Progenitor cell of endocrine pancreas (in vitro differentiated cells): ENCODE data around the gene COL23A1. TPM values are rescaled to one million over a fixed set of nuclear protein-coding genes. Genes with fewer than 3 reads are reported as not detected.

Experiments used
- DNase-seq: peaks from one replicate; pipeline ENCODE4 v3.0.0; 2021; ENCODE audit warnings: low spot score; ENCODE audit not compliant: unreplicated experiment
- H3K27ac Mint-ChIP-seq: 2 replicates; pipeline ENCODE4 v1.8.0; 2021; ENCODE audit warnings: mild to moderate bottlenecking, moderate library complexity, mixed read lengths
- H3K27me3 Mint-ChIP-seq: 2 replicates; pipeline ENCODE4 v1.8.0; 2021; ENCODE audit warnings: mixed read lengths
- H3K36me3 Mint-ChIP-seq: 2 replicates; pipeline ENCODE4 v1.8.0; 2022; ENCODE audit warnings: mixed read lengths; ENCODE audit not compliant: insufficient read depth
- H3K4me1 Mint-ChIP-seq: 2 replicates; pipeline ENCODE4 v1.8.0; 2021; ENCODE audit warnings: low read depth, mixed read lengths
- H3K4me3 Mint-ChIP-seq: 2 replicates; pipeline ENCODE4 v1.8.0; 2021; ENCODE audit warnings: low read depth, mild to moderate bottlenecking, moderate library complexity, mixed read lengths
- H3K9me3 Mint-ChIP-seq: 2 replicates; pipeline ENCODE4 v1.8.0; 2021; ENCODE audit warnings: low read depth, mixed read lengths
- total RNA-seq: library from RNA; stranded (reverse); gene quantifications from 2 replicates; pipeline ENCODE4 v1.2.1, GENCODE V29; 2021
- TF ChIP-seq, protein P1 (sequence below): fragments of 200-600 bp; sonication (generic); IDR thresholded peaks from one replicate; pipeline ENCODE4 v1.5.0; 2021; ENCODE audit warnings: antibody characterized with exemption, mild to moderate bottlenecking; ENCODE audit not compliant: unreplicated experiment

COL23A1 gene
- total RNA-seq, 1 donor from 2014 or later, result 0.36 TPM

DNA sequence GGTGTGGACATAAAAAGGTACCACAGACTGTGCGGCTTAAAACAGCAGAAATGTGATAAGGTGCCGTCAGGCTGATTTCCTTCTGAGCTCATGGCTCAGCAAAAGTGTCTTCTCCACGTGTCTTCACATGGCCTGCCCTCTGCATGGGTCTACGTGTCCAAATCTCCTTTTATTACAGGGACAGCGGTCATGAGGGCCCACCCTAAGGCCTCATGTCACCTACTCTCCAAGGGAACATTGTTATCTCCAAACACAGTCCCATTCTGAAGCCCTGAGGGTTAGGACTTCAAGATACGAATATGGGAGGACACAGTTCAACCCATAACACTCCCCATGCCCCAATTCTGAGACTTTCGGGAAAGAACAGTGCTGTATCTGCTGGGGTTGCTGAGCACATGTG, 35.2 kb downstream of the COL23A1 start:
- Mint-ChIP-seq H3K36me3 (no peaks in the 10 kb centered on the region), H3K9me3 (no peaks in the 10 kb centered on the region), H3K4me1 (no peaks in the 10 kb centered on the region), H3K4me3 (no peak overlapping the region), H3K27me3 (peaks cover 29% of the 10 kb centered on the region), H3K27ac (no peak overlapping the region)
- DNase-seq, result no peak
- TF ChIP-seq, protein P1, sequence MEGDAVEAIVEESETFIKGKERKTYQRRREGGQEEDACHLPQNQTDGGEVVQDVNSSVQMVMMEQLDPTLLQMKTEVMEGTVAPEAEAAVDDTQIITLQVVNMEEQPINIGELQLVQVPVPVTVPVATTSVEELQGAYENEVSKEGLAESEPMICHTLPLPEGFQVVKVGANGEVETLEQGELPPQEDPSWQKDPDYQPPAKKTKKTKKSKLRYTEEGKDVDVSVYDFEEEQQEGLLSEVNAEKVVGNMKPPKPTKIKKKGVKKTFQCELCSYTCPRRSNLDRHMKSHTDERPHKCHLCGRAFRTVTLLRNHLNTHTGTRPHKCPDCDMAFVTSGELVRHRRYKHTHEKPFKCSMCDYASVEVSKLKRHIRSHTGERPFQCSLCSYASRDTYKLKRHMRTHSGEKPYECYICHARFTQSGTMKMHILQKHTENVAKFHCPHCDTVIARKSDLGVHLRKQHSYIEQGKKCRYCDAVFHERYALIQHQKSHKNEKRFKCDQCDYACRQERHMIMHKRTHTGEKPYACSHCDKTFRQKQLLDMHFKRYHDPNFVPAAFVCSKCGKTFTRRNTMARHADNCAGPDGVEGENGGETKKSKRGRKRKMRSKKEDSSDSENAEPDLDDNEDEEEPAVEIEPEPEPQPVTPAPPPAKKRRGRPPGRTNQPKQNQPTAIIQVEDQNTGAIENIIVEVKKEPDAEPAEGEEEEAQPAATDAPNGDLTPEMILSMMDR, result no peak

DNA sequence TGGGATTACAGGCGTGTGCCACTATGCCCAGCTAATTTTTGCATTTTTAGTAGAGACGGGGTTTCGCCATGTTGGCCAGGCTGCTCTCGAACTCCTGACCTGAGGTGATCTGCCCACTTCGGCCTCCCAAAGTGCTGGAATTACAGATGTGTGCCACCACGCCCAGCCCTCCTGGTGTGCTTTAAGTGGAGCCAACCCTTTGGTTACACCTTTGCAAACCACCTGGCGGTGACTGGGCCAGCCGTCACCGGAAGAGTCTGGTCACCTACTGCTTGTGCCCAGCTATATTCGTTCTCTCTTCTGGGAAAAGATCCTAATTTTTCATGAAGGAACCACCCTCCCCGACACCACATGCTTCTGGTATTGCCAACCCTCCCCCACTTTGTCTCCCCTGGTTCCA, 35.9 kb downstream of the COL23A1 start:
- no peak overlapping the region for H3K27ac Mint-ChIP-seq
- no peak for DNase-seq
- no peaks in the 10 kb centered on the region for H3K9me3 Mint-ChIP-seq
- TF ChIP-seq, protein P1, result no peak
- H3K4me3 Mint-ChIP-seq, result no peak overlapping the region
- H3K4me1 Mint-ChIP-seq, result no peaks in the 10 kb centered on the region
- peaks cover 22% of the 10 kb centered on the region for H3K27me3 Mint-ChIP-seq
- no peaks in the 10 kb centered on the region for H3K36me3 Mint-ChIP-seq

DNA sequence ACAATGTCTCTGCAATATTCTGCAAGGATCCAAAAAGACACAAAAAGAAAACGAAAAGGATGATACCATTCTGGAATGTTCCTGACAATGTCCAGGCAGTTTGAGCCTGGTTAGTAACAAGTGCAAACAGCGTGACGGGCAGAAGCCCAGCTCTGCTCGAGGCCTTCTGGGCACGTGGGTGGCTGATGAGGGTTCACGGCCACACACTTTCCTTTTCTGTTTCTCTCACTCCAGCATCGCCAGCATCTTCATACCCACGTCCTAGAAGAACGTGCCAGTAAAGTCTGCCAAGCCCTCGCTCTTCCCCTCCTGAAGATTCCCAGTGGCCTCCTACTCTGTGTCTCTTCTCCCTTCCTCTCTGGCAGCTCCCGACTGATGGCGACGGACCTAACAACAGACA, 36.7 kb downstream of the COL23A1 start:
- Mint-ChIP-seq H3K4me1 (no peaks in the 10 kb centered on the region), H3K36me3 (no peaks in the 10 kb centered on the region), H3K27ac (no peak overlapping the region), H3K9me3 (no peaks in the 10 kb centered on the region), H3K4me3 (no peak overlapping the region), H3K27me3 (peaks cover 17% of the 10 kb centered on the region)
- TF ChIP-seq, protein P1, result no peak
- no peak for DNase-seq

DNA sequence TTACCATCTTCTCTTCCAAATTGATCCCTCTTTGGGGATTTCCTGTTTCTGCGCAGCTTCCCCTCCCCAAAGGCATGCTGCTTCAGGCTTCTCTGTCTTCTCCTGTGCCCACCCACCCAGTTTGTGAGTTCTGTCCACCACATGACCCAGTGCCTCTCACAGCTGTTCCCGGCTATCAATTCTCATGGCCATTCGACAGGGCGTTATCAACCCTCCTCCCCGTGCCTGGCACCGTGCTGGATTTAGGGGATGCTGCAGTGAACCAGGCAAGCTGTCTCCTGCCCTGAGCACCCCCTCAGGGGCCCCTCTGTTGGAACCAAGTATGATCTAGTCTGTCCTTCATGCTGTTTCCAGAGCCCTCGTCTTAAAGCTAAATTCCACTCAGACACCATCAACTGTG, 38.7 kb downstream of the COL23A1 start:
- no peak overlapping the region for H3K27ac Mint-ChIP-seq
- DNase-seq, result no peak
- H3K9me3 Mint-ChIP-seq, result no peaks in the 10 kb centered on the region
- no peaks in the 10 kb centered on the region for H3K36me3 Mint-ChIP-seq
- no peak overlapping the region for H3K4me3 Mint-ChIP-seq
- peaks cover 14% of the 10 kb centered on the region for H3K27me3 Mint-ChIP-seq
- H3K4me1 Mint-ChIP-seq, result no peaks in the 10 kb centered on the region
- TF ChIP-seq, protein P1, result no peak

DNA sequence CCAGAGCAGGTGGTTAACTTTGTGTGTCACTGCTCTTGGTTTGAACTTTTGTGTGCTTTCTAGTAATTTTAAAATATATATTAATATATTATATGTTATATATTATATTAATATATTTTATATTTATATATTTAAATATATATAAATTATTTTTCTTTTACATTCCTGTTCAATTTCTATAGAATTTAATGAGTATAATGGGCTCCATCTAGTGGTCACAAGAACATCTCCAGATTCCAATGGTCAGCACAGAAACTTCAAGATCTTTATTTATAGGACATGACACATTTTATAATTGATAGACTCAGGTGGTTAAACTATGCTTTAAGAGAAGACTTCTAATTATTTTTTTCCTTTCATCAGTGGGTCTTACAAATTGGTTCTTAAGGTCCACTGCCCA, 39.1 kb downstream of the COL23A1 start:
- Mint-ChIP-seq H3K4me3 (no peak overlapping the region), H3K9me3 (no peaks in the 10 kb centered on the region), H3K36me3 (no peaks in the 10 kb centered on the region), H3K27me3 (peaks cover 14% of the 10 kb centered on the region), H3K4me1 (no peaks in the 10 kb centered on the region), H3K27ac (no peak overlapping the region)
- DNase-seq, result no peak
- TF ChIP-seq, protein P1, result peak; percentile 64
